GM19239 (cell line): ENCODE results near the gene CBR1.
"Not testable (repeated sequence)": the region's sequence is repeated elsewhere in the genome, so short reads cannot be mapped to it uniquely, and the experiment has no call there.

Experiments
- DNase-seq: peaks from one replicate; pipeline ENCODE4 v3.0.0; 2011; ENCODE audit warnings: low spot score; ENCODE audit not compliant: insufficient read length
- FAIRE-seq: peaks from 2 replicates; lab custom pipeline; 2011; peaks lifted over from hg19 to GRCh38; lab: Jason Lieb, UNC

The CBR1 gene

DNA sequence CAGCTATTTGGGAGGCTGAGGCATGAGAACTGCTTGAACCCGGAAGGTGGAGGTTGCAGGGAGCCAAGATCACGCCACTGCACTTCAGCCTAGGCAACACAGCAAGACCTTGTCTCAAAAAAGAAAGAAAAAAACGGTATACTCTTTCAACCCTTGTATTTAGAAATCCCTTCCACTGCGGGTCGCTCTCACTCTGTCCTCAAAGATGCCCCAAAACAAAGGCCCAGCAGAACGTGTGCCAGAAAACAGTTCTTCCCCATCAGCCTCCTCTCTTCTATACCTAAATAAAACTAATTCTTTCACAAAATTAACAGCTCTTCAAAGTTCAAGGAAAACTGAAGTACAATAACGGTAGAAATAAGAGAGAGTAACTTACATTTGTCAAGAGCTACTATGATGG, 22.7 kb upstream of the CBR1 start:
- no peak for DNase-seq
- FAIRE-seq, result no peak

DNA sequence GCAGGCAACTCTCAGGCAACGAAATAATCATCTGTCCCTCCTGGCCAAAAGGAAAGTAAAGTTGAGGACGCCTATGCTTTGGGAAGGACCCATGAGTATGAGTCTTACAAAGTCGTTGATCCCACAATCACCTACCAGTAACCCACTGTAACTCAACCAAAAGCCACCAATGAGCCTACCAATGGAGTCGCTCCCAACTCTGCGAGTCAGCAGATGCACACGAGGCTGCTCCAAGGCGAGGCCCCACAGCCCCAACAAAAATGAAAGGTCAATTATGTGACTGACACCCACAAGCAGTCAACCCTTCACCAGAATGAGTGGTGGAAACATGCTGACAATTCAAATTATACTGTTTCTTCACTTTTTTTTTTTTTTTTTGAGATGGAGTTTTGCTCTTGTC, 21.5 kb upstream of the CBR1 start:
- no peak for FAIRE-seq
- DNase-seq, result no peak

- DNase-seq (no peak), FAIRE-seq (no peak)
Measured at GRCh38 chr21:36052860-36053714, 16.7 kb upstream of the CBR1 start.

GRCh38 chr21:36053715-36054062, 16.1 kb upstream of the CBR1 start:
- FAIRE-seq, result no peak
- no peak for DNase-seq

DNA sequence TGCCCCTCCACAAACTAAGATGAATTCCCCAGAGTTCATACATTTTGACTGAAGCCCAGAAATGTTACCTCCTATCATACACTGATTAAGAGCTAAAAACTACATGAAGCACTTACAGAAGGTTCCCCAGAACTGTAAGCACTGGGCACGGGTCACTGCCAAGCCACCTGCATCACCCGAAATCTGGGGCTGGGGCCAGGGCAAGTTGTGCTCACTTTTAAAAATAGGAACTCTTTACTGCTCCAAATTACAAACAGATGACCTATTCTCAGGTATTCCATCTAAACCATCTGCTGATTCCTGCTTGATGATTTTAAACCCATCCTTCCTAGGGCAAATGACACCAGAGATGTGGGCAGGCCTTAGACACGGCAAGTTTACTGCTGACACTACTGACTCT, 14.3 kb upstream of the CBR1 start:
- no peak for FAIRE-seq

DNA sequence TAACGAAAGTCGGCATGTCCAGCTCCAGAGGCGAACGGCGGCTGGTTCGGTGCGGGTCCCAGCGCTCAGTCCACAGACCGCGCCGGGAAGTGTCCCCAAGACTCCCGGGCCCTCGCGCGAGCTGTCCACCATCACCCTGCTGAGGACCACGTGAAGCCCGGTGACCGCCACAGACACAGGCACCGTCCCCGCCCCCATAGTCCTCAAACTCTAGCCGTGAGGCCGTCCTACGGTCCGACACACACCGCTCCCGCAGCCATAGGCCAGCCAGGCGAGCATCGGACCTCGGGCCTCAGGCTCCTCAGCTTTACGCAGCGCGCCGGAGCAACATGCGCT, 10.0 kb upstream of the CBR1 start:
- DNase-seq (peak; percentile 16), FAIRE-seq (no peak)

More for the DNA sequence above, 14.3 kb upstream of the CBR1 start:
- DNase-seq, result no peak

- FAIRE-seq (peak; percentile 87), DNase-seq (peak; percentile 94)
Measured at GRCh38 chr21:36060159-36060921, 9.5 kb upstream of the CBR1 start, which contains the start of gene SETD4. Gene SETD4 (minus strand): TSS chr21:36060526. CDS start chr21:36058888, 1,638 bp downstream.

DNA sequence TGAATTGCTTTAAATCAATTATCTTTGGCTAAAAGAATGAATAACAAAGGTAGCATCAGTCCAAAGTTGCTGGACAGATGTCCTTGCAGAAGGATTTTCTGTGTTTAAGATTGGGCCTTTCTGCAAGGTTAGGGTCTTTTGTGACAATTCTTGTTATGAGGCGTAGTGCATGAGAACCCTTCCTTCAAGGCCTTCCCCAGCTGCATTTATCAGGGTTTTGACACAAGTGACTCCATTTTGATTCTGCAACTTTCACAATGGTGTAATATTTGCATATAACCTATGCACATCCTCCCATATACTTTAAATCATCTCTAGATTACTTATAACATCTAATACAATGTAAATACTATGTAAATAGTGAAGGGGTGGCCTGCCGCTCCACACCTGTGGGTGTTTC, 8.4 kb upstream of the CBR1 start:
- FAIRE-seq (no peak), DNase-seq (no peak)

- DNase-seq, result no peak
- no peak for FAIRE-seq
Measured at GRCh38 chr21:36063375-36064084, 6.3 kb upstream of the CBR1 start.

- no peak for FAIRE-seq
- no peak for DNase-seq
Measured at GRCh38 chr21:36064085-36064460, 5.8 kb upstream of the CBR1 start.

DNA sequence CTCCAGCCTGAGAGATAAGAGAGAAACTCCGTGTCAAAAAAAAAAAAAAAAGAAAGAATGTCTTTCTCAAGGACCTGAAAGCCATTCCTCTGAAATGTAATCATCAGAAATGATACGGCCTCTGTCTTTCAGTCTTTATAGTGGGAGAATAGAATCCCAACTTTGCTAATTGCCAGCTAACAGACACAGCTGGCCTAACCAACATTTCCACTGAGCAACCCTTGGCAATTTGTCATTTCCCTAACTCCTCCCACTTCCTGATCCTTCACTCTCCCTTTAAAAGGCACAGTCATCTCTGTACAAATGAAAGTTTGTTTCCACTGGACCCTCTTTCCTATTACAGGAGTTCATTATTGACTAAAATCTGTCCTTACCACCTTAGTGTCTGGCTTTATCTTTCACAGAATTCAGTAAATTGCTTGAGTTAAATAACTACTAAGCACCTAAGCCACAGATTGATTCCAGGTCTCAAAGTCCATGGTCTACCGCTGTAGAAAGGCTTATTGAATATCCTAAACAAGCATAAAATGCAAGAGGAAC, 4.3 kb upstream of the CBR1 start:
- DNase-seq, result no peak
- FAIRE-seq, result no peak

DNA sequence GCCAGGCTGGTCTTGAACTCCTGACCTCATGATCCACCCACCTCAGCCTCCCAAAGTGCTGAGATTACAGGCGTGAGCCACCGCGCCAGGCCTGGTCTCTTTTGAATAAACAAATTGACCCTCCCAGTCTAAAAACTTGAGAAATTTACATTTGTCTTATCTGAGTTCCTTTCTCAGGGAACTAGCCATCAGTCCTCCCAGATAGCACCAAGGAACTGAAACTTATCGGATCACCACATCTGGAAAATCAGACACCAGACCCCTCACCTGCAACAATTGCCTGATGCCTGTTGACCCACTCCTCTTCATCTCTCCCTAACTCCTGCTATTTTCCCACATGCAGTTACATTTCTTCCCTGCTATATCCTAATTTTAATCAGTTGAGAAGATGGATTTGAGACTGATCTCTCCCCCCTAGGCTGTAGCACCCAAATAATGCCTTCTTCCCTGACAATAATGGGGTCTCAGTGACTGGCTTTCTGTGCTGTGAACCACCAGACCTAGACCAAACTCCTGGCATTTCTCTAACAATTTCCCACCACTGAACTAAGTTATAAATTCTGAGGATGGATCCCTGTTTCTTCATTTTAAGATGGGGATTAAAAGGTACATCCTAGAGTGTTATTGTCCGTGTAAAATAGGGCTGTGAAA, 951 bp upstream of the CBR1 start:
- DNase-seq (no peak), FAIRE-seq (no peak)

DNA sequence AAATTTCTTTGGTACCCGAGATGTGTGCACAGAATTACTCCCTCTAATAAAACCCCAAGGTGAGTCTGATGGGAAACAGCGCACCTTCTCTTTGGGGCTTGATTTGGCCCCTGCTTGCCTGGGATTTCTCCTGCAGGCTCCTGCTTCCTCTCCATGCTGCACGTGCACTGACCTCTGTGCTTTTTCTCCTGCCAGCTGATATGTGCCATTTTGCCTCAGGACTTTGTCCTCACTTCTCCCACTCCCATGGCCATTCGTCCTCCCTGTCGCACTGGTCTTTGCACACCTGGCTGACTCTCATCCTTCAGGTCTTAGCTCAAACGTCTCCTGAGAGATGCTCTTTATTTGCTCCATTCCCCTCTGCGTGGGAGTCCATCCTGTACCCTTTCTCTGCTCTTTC, 1.2 kb downstream of the CBR1 start:
- FAIRE-seq, result no peak
- DNase-seq, result no peak

- FAIRE-seq (no peak), DNase-seq (no peak)
Measured at GRCh38 chr21:36072453-36073162, 2.8 kb downstream of the CBR1 start.

DNA sequence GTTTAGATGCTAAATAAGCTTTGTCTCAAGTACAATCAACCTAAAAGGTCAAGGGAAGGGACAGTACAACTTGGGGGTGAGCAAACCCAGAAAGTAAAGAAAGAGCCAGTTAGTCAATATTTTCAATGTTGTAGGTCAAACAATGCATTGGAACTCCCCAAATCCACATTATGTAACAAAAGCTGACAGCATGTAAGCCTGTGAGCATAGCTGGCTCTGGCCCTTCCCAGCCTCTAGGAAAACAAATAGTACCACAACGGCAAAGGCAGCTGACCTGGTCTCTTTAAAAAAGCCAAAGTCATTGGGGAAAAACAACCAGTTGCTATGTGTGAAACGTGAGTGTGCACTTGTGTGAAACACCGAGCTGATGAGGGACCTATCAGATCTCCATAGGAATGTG, 3.4 kb downstream of the CBR1 start:
- FAIRE-seq (no peak), DNase-seq (no peak)

GRCh38 chr21:36073911-36074310, 4.1 kb downstream of the CBR1 start:
- DNase-seq, FAIRE-seq: not testable (repeated sequence)

GRCh38 chr21:36075171-36075570, 5.3 kb downstream of the CBR1 start:
- DNase-seq (no peak), FAIRE-seq (no peak)

DNA sequence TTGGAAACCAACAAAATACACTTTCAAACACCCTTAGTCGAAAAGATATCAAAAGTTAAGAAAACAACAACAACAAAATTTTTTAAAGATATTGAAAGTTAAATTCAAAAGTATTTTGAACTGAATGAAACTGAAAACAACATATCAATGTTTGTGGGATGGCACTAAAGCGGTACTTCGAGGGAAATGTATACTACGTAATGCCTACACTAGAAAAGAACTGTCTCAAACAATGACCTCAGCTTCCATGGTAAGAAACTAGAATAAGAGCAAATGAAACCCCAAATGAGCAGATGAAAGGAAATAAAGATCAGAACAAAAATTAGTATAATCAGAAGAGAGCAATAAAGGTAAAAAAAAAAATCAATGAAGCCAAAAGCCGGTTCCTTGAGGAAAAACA, 6.1 kb downstream of the CBR1 start:
- no peak for FAIRE-seq
- DNase-seq, result no peak

GRCh38 chr21:36076878-36077655, 7.2 kb downstream of the CBR1 start:
- no peak for FAIRE-seq

More at GRCh38 chr21:36076878-36077655, 7.2 kb downstream of the CBR1 start:
- no peak for DNase-seq
